Activated naive CD4-positive, alpha-beta T cell treated with anti-CD3 and anti-CD28 coated beads for 36 hours (primary cell): ENCODE measurements around the gene MALRD1. TPM values are rescaled to one million over a fixed set of nuclear protein-coding genes. Genes with fewer than 3 reads are reported as not detected.
"Not testable (repeated sequence)": the region's sequence is repeated elsewhere in the genome, so short reads cannot be mapped to it uniquely, and the experiment has no call there.

Source experiments
- CTCF ChIA-PET: fragments of 350-600 bp; sonication (Branson Sonifier 250); formaldehyde crosslinking; loops from one replicate; lab custom pipeline; 2021; ENCODE audit warnings: antibody characterized with exemption; lab: Charles Lee
- DNase-seq: peaks from one replicate; pipeline ENCODE4 v3.0.0-alpha.2; 2020
- H3K27ac Mint-ChIP-seq: one replicate; pipeline ENCODE4 v1.8.0; 2021; ENCODE audit warnings: mild to moderate bottlenecking, mixed read lengths
- H3K27me3 Mint-ChIP-seq: one replicate; pipeline ENCODE4 v1.8.0; 2021; ENCODE audit warnings: low read depth, mixed read lengths
- H3K36me3 Mint-ChIP-seq: one replicate; pipeline ENCODE4 v1.8.0; 2021; ENCODE audit warnings: low read depth, mixed read lengths
- H3K4me1 Mint-ChIP-seq: one replicate; pipeline ENCODE4 v1.8.0; 2021; ENCODE audit warnings: low read depth, mixed read lengths
- H3K4me3 Mint-ChIP-seq: one replicate; pipeline ENCODE4 v1.8.0; 2021; ENCODE audit warnings: mild to moderate bottlenecking, moderate library complexity, mixed read lengths
- H3K9me3 Mint-ChIP-seq: one replicate; pipeline ENCODE4 v1.8.0; 2021; ENCODE audit warnings: mixed read lengths
- intact Hi-C: fragments of 100-400 bp; cut with micrococcal nuclease; formaldehyde crosslinking; loops from one replicate; pipeline ENCODE4 v1.15.1; 2023
- total RNA-seq, 2 experiments: library from RNA; stranded (reverse); gene quantifications; one replicate each; pipeline ENCODE4 v1.2.3, GENCODE V29; 2021

The MALRD1 gene
- total RNA-seq, 2 experiments from 2014 or later, result not detected

DNA sequence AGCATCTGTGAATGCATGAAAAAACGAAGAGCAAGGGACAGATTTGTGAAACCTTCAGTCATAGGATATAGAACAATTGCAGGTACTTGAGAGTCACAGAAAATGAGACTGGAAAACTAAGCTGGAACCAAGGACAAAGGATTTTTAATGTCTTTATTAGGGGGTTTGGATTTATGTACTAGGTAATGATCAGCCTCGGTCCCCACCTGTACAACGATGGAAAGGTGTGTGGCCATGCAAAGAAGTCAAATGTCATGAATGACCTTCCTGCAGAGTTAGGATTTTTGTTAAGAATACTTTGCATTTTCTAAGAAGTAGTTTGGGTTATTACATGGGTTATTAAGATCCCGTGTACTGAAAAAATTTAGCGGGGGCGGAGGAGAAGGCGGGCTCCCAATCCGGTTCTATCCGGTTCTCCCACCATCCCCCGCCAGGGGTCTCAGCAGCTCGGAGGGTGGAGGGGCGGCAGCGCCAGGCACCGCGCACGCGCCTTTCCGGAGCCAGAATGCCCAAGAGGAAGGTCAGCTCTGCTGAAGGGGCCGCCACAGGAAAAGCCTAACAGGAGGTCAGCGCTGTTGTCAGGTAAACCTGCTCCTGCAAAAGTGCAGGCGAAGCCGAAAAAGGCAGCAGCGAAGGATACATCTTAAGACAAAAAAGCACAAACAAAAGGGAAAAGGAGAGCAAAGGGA lies 440.1 kb downstream of the MALRD1 start:
- H3K27me3 Mint-ChIP-seq, result no peaks in the 10 kb centered on the region
- intact Hi-C loops, result no loop called here

GRCh38 chr10:19491166-19491565 lies 442.6 kb downstream of the MALRD1 start:
- DNase-seq, result no peak
- no peaks in the 10 kb centered on the region for H3K36me3 Mint-ChIP-seq
- H3K4me1 Mint-ChIP-seq, result no peaks in the 10 kb centered on the region
- H3K27ac Mint-ChIP-seq, result no peak overlapping the region
- no peaks in the 10 kb centered on the region for H3K27me3 Mint-ChIP-seq
- CTCF ChIA-PET, result no interaction called here
- no peak overlapping the region for H3K4me3 Mint-ChIP-seq
- H3K9me3 Mint-ChIP-seq, result peaks cover 4% of the 10 kb centered on the region
- intact Hi-C loops, result no loop called here

More for the DNA sequence above, 440.1 kb downstream of the MALRD1 start:
- Mint-ChIP-seq H3K9me3 (peaks cover 6% of the 10 kb centered on the region), H3K4me1 (no peaks in the 10 kb centered on the region), H3K27ac (no peak overlapping the region), H3K36me3 (no peaks in the 10 kb centered on the region), H3K4me3 (no peak overlapping the region)
- no peak for DNase-seq
- CTCF ChIA-PET, result no interaction called here

GRCh38 chr10:19493917-19494316 lies 445.3 kb downstream of the MALRD1 start:
- DNase-seq, result no peak
- intact Hi-C loops, result no loop called here
- H3K27me3 Mint-ChIP-seq, result no peaks in the 10 kb centered on the region
- H3K4me3 Mint-ChIP-seq, result no peak overlapping the region
- peaks cover 6% of the 10 kb centered on the region for H3K9me3 Mint-ChIP-seq
- no peaks in the 10 kb centered on the region for H3K36me3 Mint-ChIP-seq
- H3K27ac Mint-ChIP-seq, result no peak overlapping the region
- CTCF ChIA-PET, result no interaction called here
- H3K4me1 Mint-ChIP-seq, result no peaks in the 10 kb centered on the region

DNA sequence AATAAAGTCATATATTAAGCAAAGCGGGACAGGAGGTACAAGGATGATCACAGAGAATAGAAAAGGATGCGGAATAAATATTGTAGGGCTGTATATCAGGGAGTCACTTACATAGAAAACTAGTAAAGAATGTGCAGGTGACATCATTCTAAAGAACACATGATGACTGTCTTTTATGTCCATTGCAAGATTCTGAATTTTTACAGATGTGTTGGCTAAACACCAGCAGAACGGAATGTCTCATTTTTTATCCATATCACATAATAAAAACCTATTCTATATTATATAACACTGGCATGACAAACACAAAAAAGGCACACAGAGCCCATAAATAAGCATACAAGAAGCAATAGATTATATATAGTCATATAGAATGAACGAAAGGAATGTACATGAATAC lies 448.4 kb downstream of the MALRD1 start:
- no peak for DNase-seq
- H3K4me3 Mint-ChIP-seq, result no peak overlapping the region
- CTCF ChIA-PET, result no interaction called here
- peaks cover 6% of the 10 kb centered on the region for H3K9me3 Mint-ChIP-seq
- no peak overlapping the region for H3K27ac Mint-ChIP-seq
- H3K27me3 Mint-ChIP-seq, result no peaks in the 10 kb centered on the region
- H3K4me1 Mint-ChIP-seq, result no peaks in the 10 kb centered on the region
- intact Hi-C loops, result no loop called here
- no peaks in the 10 kb centered on the region for H3K36me3 Mint-ChIP-seq

DNA sequence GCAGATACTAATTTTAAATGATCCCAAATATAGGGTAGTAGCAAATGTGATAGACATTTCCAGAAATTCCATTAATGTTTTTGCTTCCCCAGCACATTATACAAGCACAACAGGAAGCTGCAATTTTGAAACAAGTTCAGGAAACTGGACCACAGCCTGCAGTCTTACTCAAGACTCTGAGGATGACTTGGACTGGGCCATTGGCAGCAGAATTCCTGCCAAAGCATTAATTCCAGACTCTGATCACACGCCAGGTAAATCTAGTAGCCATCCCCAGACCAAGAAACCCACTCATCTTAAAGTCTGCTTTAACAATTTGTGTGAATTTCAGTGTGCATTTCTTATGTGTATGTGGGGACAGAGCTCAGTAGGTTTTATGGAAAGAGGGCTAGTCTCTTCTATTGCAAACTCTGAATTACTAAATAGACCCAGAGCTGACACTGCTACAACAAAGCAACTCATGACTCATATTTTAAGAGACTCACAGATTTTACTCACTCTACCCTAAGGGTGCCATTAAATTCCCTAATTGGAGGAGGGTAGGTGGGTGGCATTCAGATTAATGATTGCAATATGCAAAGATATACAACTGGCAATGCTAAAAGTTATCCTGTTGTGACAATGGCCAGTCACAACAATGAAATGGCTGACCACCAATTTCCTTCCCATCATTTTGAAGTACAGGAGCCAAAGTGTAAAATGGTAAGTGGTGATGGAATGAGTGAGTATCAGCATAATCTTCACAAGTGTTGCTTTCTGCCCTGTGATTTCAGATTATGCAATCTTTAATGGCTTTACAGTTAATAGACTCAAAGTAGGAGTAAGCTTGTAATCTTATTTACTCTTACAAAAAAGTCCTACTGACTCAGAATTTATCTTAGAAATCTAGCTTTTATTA lies 450.0 kb downstream of the MALRD1 start:
- Mint-ChIP-seq H3K4me3 (no peak overlapping the region), H3K4me1 (no peaks in the 10 kb centered on the region), H3K9me3 (peaks cover 4% of the 10 kb centered on the region), H3K27me3 (no peaks in the 10 kb centered on the region), H3K36me3 (no peaks in the 10 kb centered on the region), H3K27ac (no peak overlapping the region)
- DNase-seq, result no peak
- CTCF ChIA-PET, result no interaction called here
- intact Hi-C loops, result no loop called here

GRCh38 chr10:19499291-19499770 lies 450.7 kb downstream of the MALRD1 start:
- no peak overlapping the region for H3K4me3 Mint-ChIP-seq
- intact Hi-C loops, result no loop called here
- no peak overlapping the region for H3K27ac Mint-ChIP-seq
- H3K4me1 Mint-ChIP-seq, result no peaks in the 10 kb centered on the region
- CTCF ChIA-PET, result no interaction called here
- H3K9me3 Mint-ChIP-seq, result peaks cover 4% of the 10 kb centered on the region
- H3K36me3 Mint-ChIP-seq, result no peaks in the 10 kb centered on the region
- H3K27me3 Mint-ChIP-seq, result no peaks in the 10 kb centered on the region
- DNase-seq, result no peak

DNA sequence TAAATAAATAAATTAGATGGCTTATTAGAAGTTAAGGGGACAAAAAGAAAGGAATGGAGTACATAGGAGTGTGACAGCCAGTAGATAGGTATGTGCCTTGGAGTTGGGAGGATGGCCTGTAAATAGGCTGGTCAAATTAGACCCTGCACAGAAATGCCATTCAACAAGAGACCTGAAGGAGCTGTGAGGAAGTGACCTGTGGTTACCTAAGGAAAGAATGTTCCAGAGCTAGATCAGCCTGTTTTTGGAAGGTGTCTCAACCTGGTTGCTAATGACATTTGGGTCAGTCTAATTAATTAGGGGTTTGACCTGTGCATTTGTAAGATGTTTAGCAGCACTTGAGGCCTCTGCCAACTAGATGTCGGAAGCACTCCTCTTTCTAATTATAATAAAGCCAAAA lies 452.4 kb downstream of the MALRD1 start:
- Mint-ChIP-seq H3K36me3 (no peaks in the 10 kb centered on the region), H3K27me3 (no peaks in the 10 kb centered on the region), H3K27ac (no peak overlapping the region), H3K4me3 (no peak overlapping the region), H3K9me3 (peaks cover 4% of the 10 kb centered on the region), H3K4me1 (no peaks in the 10 kb centered on the region)
- CTCF ChIA-PET, result no interaction called here
- no peak for DNase-seq
- intact Hi-C loops, result no loop called here

GRCh38 chr10:19505320-19506312 lies 457.0 kb downstream of the MALRD1 start:
- no peaks in the 10 kb centered on the region for H3K4me1 Mint-ChIP-seq
- DNase-seq, result no peak
- peaks cover 3% of the 10 kb centered on the region for H3K9me3 Mint-ChIP-seq
- H3K4me3 Mint-ChIP-seq, result no peak overlapping the region
- no peak overlapping the region for H3K27ac Mint-ChIP-seq
- CTCF ChIA-PET, result no interaction called here
- H3K27me3 Mint-ChIP-seq, result no peaks in the 10 kb centered on the region
- intact Hi-C loops, result no loop called here
- no peaks in the 10 kb centered on the region for H3K36me3 Mint-ChIP-seq

DNA sequence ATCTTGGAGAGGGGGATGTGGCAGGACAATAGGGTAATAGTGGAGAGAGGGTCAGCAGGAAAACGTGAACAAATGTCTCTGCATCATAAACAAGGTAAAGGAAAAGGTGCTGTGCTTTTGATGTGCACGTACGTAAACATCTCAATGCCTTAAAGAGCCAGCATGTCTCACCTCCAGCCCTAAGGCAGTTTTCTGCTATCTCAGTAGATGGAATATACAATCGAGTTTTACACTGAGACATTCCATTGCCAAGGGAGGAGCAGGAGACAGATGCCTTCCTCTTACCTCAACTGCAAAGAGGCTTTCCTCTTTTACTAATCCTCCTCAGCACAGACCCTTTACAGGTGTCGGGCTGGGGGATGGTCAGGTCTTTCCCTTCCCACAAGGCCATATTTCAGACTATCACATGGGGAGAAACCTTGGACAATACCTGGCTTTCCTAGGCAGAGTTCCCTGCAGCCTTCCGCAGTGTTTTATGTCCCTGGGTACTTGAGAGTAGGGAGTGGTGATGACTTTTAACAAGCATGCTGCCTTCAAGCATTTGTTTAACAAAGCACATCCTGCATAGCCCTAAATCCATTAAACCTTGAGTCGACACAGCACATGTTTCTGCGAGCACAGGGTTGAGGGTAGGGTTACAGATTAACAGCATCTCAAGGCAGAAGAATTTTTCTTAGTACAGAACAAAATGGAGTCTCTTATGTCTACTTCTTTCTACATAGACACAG lies 461.6 kb downstream of the MALRD1 start:
- intact Hi-C loops, H3K27me3 Mint-ChIP-seq, H3K36me3 Mint-ChIP-seq, H3K4me1 Mint-ChIP-seq, DNase-seq, H3K4me3 Mint-ChIP-seq, CTCF ChIA-PET, H3K27ac Mint-ChIP-seq, H3K9me3 Mint-ChIP-seq: not testable (repeated sequence)

- no peak overlapping the region for H3K27ac Mint-ChIP-seq
- H3K27me3 Mint-ChIP-seq, result no peaks in the 10 kb centered on the region
- CTCF ChIA-PET, result no interaction called here
- DNase-seq, result no peak
- intact Hi-C loops, result no loop called here
- no peaks in the 10 kb centered on the region for H3K4me1 Mint-ChIP-seq
- no peaks in the 10 kb centered on the region for H3K36me3 Mint-ChIP-seq
- peaks cover 4% of the 10 kb centered on the region for H3K9me3 Mint-ChIP-seq
- H3K4me3 Mint-ChIP-seq, result no peak overlapping the region
Measured at GRCh38 chr10:19518109-19518508, 469.5 kb downstream of the MALRD1 start.

- Mint-ChIP-seq H3K4me3 (no peak overlapping the region), H3K9me3 (peaks cover 4% of the 10 kb centered on the region), H3K4me1 (no peaks in the 10 kb centered on the region), H3K36me3 (no peaks in the 10 kb centered on the region), H3K27ac (no peak overlapping the region), H3K27me3 (no peaks in the 10 kb centered on the region)
- no peak for DNase-seq
- intact Hi-C loops, result no loop called here
- CTCF ChIA-PET, result no interaction called here
Measured at GRCh38 chr10:19518632-19519031, 470.0 kb downstream of the MALRD1 start.
